SW480 (cell line): ENCODE results near the gene TGFBI.

Source experiments
- DNase-seq: peaks from one replicate; pipeline ENCODE4 v3.0.0-alpha.2; 2016; ENCODE audit warnings: low spot score

The TGFBI gene

GRCh38 chr5:136094189-136094912 lies 65.6 kb downstream of the TGFBI start:
- peak; percentile 73 for DNase-seq

- DNase-seq = no peak
Observed at GRCh38 chr5:136094913-136095641, 66.3 kb downstream of the TGFBI start.

- DNase-seq = no peak
Observed at GRCh38 chr5:136098176-136098575, 69.4 kb downstream of the TGFBI start.

- no peak for DNase-seq
Observed at GRCh38 chr5:136099870-136100269, 71.1 kb downstream of the TGFBI start.

GRCh38 chr5:136101884-136102283 lies 73.1 kb downstream of the TGFBI start:
- DNase-seq = no peak

- DNase-seq = no peak
Observed at GRCh38 chr5:136103118-136103517, 74.3 kb downstream of the TGFBI start.

- DNase-seq = no peak
Observed at GRCh38 chr5:136104306-136104965, 75.6 kb downstream of the TGFBI start.

GRCh38 chr5:136106351-136107031 lies 77.7 kb downstream of the TGFBI start:
- no peak for DNase-seq

GRCh38 chr5:136108180-136108611 lies 79.4 kb downstream of the TGFBI start:
- no peak for DNase-seq

- no peak for DNase-seq
Observed at GRCh38 chr5:136108766-136109165, 80.0 kb downstream of the TGFBI start.

- DNase-seq = no peak
Observed at GRCh38 chr5:136109453-136110135, 80.8 kb downstream of the TGFBI start.
